ENCODE results near the gene RGS18.

RGS18 gene

GRCh38 chr1:192140382-192140781 lies 17.9 kb upstream of the RGS18 start:
- Histone ChIP-seq H3K27me3 (ENCODE audit: insufficient read depth, low read length) (no peaks in the 10 kb centered on the region), H3K79me1 (ENCODE audit: low read length) (no peaks in the 10 kb centered on the region), H3K4ac (ENCODE audit: low read depth, low read length) (no peak overlapping the region), H4K12ac (ENCODE audit: low read depth, low read length) (no peak overlapping the region), H3K4me1 (ENCODE audit: control insufficient read depth in 1 of 2, insufficient read depth in 2 of 2, low read length in 2 of 2) (no peaks in the 10 kb centered on the region), H3K27ac (ENCODE audit: low read depth, low read length) (no peak overlapping the region), H3K4me2 (ENCODE audit: low read length) (no peak overlapping the region), H2BK120ac (ENCODE audit: insufficient read depth, low read length, poor library complexity) (no peak overlapping the region), H3K9me3 (ENCODE audit: insufficient read depth, low read depth, low read length) (no peaks in the 10 kb centered on the region), H3K36me3 (ENCODE audit: control insufficient read depth in 1 of 2, insufficient read depth in 2 of 2, low read length in 2 of 2) (no peaks in the 10 kb centered on the region), H4K91ac (ENCODE audit: low read depth, low read length) (no peak overlapping the region), H3K14ac (ENCODE audit: low read length) (no peak overlapping the region), H2BK5ac (ENCODE audit: low read depth, low read length, poor library complexity) (no peak overlapping the region), H2BK12ac (ENCODE audit: low read length) (no peak overlapping the region), H3K4me3 (ENCODE audit: low read depth, low read length) (no peak overlapping the region), H2AFZ (ENCODE audit: insufficient read depth, low read length, poor library complexity) (no peak overlapping the region), H4K8ac (ENCODE audit: low read depth, low read length) (no peak overlapping the region), H3K79me2 (ENCODE audit: control insufficient read depth, insufficient read depth, low read length, poor library complexity) (no peaks in the 10 kb centered on the region), H3K18ac (ENCODE audit: low read length) (no peak overlapping the region), H2AK5ac (ENCODE audit: low read length) (no peak overlapping the region), H3K23ac (ENCODE audit: low read length) (no peak overlapping the region), H3K9ac (ENCODE audit: low read length) (no peak overlapping the region)
- DNase-seq: no peak
- no CpG with 5 or more reads among the region's 1 CpG for WGBS (ENCODE audit: extremely low coverage, insufficient coverage, insufficient read length)

- no peaks in the 10 kb centered on the region for H3K9me3 ChIP-seq (ENCODE audit: insufficient read depth, low read depth, low read length)
- no peak overlapping the region for H2AFZ ChIP-seq (ENCODE audit: insufficient read depth, low read length, poor library complexity)
- H3K14ac ChIP-seq (ENCODE audit: low read length): no peak overlapping the region
- H3K79me1 ChIP-seq (ENCODE audit: low read length): no peaks in the 10 kb centered on the region
- H3K4me1 ChIP-seq (ENCODE audit: control insufficient read depth in 1 of 2, insufficient read depth in 2 of 2, low read length in 2 of 2): no peaks in the 10 kb centered on the region
- DNase-seq: peak; percentile 15 to 66
- H3K18ac ChIP-seq (ENCODE audit: low read length): no peak overlapping the region
- no peak overlapping the region for H4K12ac ChIP-seq (ENCODE audit: low read depth, low read length)
- no peak overlapping the region for H3K4ac ChIP-seq (ENCODE audit: low read depth, low read length)
- H3K9ac ChIP-seq (ENCODE audit: low read length): no peak overlapping the region
- WGBS (ENCODE audit: extremely low coverage, insufficient coverage, insufficient read length): no CpG with 5 or more reads among the region's 3 CpGs
- no peaks in the 10 kb centered on the region for H3K27me3 ChIP-seq (ENCODE audit: insufficient read depth, low read length)
- H2BK120ac ChIP-seq (ENCODE audit: insufficient read depth, low read length, poor library complexity): no peak overlapping the region
- no peak overlapping the region for H3K23ac ChIP-seq (ENCODE audit: low read length)
- no peak overlapping the region for H2AK5ac ChIP-seq (ENCODE audit: low read length)
- H3K36me3 ChIP-seq (ENCODE audit: control insufficient read depth in 1 of 2, insufficient read depth in 2 of 2, low read length in 2 of 2): no peaks in the 10 kb centered on the region
- no peaks in the 10 kb centered on the region for H3K79me2 ChIP-seq (ENCODE audit: control insufficient read depth, insufficient read depth, low read length, poor library complexity)
- no peak overlapping the region for H3K4me3 ChIP-seq (ENCODE audit: low read depth, low read length)
- no peak overlapping the region for H4K91ac ChIP-seq (ENCODE audit: low read depth, low read length)
- H3K27ac ChIP-seq (ENCODE audit: low read depth, low read length): no peak overlapping the region
- H4K8ac ChIP-seq (ENCODE audit: low read depth, low read length): no peak overlapping the region
- no peak overlapping the region for H2BK12ac ChIP-seq (ENCODE audit: low read length)
- no peak overlapping the region for H2BK5ac ChIP-seq (ENCODE audit: low read depth, low read length, poor library complexity)
- H3K4me2 ChIP-seq (ENCODE audit: low read length): no peak overlapping the region
Observed at GRCh38 chr1:192147221-192147620, 11.0 kb upstream of the RGS18 start.

- Histone ChIP-seq H3K4me2 (ENCODE audit: low read length) (no peak overlapping the region), H2BK120ac (ENCODE audit: insufficient read depth, low read length, poor library complexity) (no peak overlapping the region), H4K12ac (ENCODE audit: low read depth, low read length) (no peak overlapping the region), H4K91ac (ENCODE audit: low read depth, low read length) (no peak overlapping the region), H3K27ac (ENCODE audit: low read depth, low read length) (no peak overlapping the region), H2AFZ (ENCODE audit: insufficient read depth, low read length, poor library complexity) (no peak overlapping the region), H3K79me1 (ENCODE audit: low read length) (no peaks in the 10 kb centered on the region), H4K8ac (ENCODE audit: low read depth, low read length) (no peak overlapping the region), H3K4ac (ENCODE audit: low read depth, low read length) (no peak overlapping the region), H3K23ac (ENCODE audit: low read length) (no peak overlapping the region), H3K36me3 (ENCODE audit: control insufficient read depth in 1 of 2, insufficient read depth in 2 of 2, low read length in 2 of 2) (no peaks in the 10 kb centered on the region), H3K14ac (ENCODE audit: low read length) (no peak overlapping the region), H3K79me2 (ENCODE audit: control insufficient read depth, insufficient read depth, low read length, poor library complexity) (no peaks in the 10 kb centered on the region), H3K27me3 (ENCODE audit: insufficient read depth, low read length) (no peaks in the 10 kb centered on the region), H3K9ac (ENCODE audit: low read length) (no peak overlapping the region), H3K9me3 (ENCODE audit: insufficient read depth, low read depth, low read length) (no peaks in the 10 kb centered on the region), H2AK5ac (ENCODE audit: low read length) (no peak overlapping the region), H3K18ac (ENCODE audit: low read length) (no peak overlapping the region), H3K4me3 (ENCODE audit: low read depth, low read length) (no peak overlapping the region), H2BK12ac (ENCODE audit: low read length) (no peak overlapping the region), H3K4me1 (ENCODE audit: control insufficient read depth in 1 of 2, insufficient read depth in 2 of 2, low read length in 2 of 2) (no peaks in the 10 kb centered on the region), H2BK5ac (ENCODE audit: low read depth, low read length, poor library complexity) (no peak overlapping the region)
- peak; percentile 64 to 74 for DNase-seq
- no CpG with 5 or more reads among the region's 1 CpG for WGBS (ENCODE audit: extremely low coverage, insufficient coverage, insufficient read length)
Observed at GRCh38 chr1:192147696-192148095, 10.6 kb upstream of the RGS18 start.

- H3K79me2 ChIP-seq (ENCODE audit: control insufficient read depth, insufficient read depth, low read length, poor library complexity): no peaks in the 10 kb centered on the region
- H3K9me3 ChIP-seq (ENCODE audit: insufficient read depth, low read depth, low read length): no peaks in the 10 kb centered on the region
- no peak overlapping the region for H2BK5ac ChIP-seq (ENCODE audit: low read depth, low read length, poor library complexity)
- no peak overlapping the region for H3K9ac ChIP-seq (ENCODE audit: low read length)
- H3K4me3 ChIP-seq (ENCODE audit: low read depth, low read length): no peak overlapping the region
- H3K18ac ChIP-seq (ENCODE audit: low read length): no peak overlapping the region
- H2BK120ac ChIP-seq (ENCODE audit: insufficient read depth, low read length, poor library complexity): no peak overlapping the region
- peak; percentile 23 to 64 for DNase-seq
- H3K27ac ChIP-seq (ENCODE audit: low read depth, low read length): no peak overlapping the region
- H3K79me1 ChIP-seq (ENCODE audit: low read length): no peaks in the 10 kb centered on the region
- no peak overlapping the region for H2AFZ ChIP-seq (ENCODE audit: insufficient read depth, low read length, poor library complexity)
- no peak overlapping the region for H2BK12ac ChIP-seq (ENCODE audit: low read length)
- H2AK5ac ChIP-seq (ENCODE audit: low read length): no peak overlapping the region
- WGBS (ENCODE audit: extremely low coverage, insufficient coverage, insufficient read length): no CpG with 5 or more reads among the region's 2 CpGs
- no peak overlapping the region for H4K8ac ChIP-seq (ENCODE audit: low read depth, low read length)
- no peaks in the 10 kb centered on the region for H3K27me3 ChIP-seq (ENCODE audit: insufficient read depth, low read length)
- H3K4me2 ChIP-seq (ENCODE audit: low read length): no peak overlapping the region
- no peak overlapping the region for H3K23ac ChIP-seq (ENCODE audit: low read length)
- H4K91ac ChIP-seq (ENCODE audit: low read depth, low read length): no peak overlapping the region
- H3K36me3 ChIP-seq (ENCODE audit: control insufficient read depth in 1 of 2, insufficient read depth in 2 of 2, low read length in 2 of 2): no peaks in the 10 kb centered on the region
- no peak overlapping the region for H3K4ac ChIP-seq (ENCODE audit: low read depth, low read length)
- H3K14ac ChIP-seq (ENCODE audit: low read length): no peak overlapping the region
- H3K4me1 ChIP-seq (ENCODE audit: control insufficient read depth in 1 of 2, insufficient read depth in 2 of 2, low read length in 2 of 2): no peaks in the 10 kb centered on the region
- H4K12ac ChIP-seq (ENCODE audit: low read depth, low read length): no peak overlapping the region
Observed at GRCh38 chr1:192151176-192151575, 7.1 kb upstream of the RGS18 start.
